Effector memory CD4-positive, alpha-beta T cell (primary cell): ENCODE data around the gene DDAH1.

Experiments used
- DNase-seq, 3 donors: peaks; one replicate each; pipeline ENCODE4 v3.0.0-alpha.2; 2020
- H3K27ac ChIP-seq: 2 replicates; pipeline ENCODE4 v1.7.0; 2013; ENCODE audit warnings: mild to moderate bottlenecking, low read length, moderate library complexity; ENCODE audit not compliant: insufficient read depth, poor library complexity, severe bottlenecking
- H3K27me3 ChIP-seq: replicated peaks from 2 replicates; pipeline ENCODE4 v1.7.0; 2013; ENCODE audit warnings: mild to moderate bottlenecking, low read length; ENCODE audit not compliant: insufficient read depth, control insufficient read depth, poor library complexity, severe bottlenecking
- H3K36me3 ChIP-seq: 2 replicates; pipeline ENCODE4 v1.7.0; 2013; ENCODE audit warnings: mild to moderate bottlenecking, low read length, moderate library complexity; ENCODE audit not compliant: control insufficient read depth, insufficient read depth
- H3K4me1 ChIP-seq: 2 replicates; pipeline ENCODE4 v1.7.0; 2013; ENCODE audit warnings: low read length, mild to moderate bottlenecking; ENCODE audit not compliant: control insufficient read depth, insufficient read depth, poor library complexity, severe bottlenecking
- H3K4me3 ChIP-seq: 2 replicates; pipeline ENCODE4 v1.7.0; 2013; ENCODE audit warnings: low read length, low read depth, mild to moderate bottlenecking; ENCODE audit not compliant: insufficient read depth, poor library complexity, severe bottlenecking
- H3K9me3 ChIP-seq: 2 replicates; pipeline ENCODE4 v1.7.0; 2013; ENCODE audit warnings: mild to moderate bottlenecking, low read length, moderate library complexity; ENCODE audit not compliant: control insufficient read depth

DDAH1 gene

DNA sequence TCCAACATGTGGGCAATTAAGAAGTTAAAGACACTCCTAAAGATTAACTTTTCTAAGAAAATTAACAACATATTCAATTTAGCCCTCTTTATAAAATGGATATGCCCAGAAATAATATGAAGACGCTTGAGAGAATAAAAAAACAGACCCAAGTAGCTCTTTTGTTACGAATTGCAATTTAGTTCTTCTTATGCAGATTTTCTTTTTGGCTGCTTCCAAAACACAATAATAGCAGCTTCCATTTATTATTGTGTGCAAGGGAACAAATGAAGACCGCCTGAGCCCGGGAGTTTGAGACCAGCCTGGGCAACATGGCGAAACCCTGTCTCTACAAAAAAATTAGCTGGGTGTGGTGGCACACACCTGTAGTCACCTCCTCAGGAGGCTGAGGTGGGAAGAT is 138.1 kb downstream of the DDAH1 start:
- H3K4me3 ChIP-seq = no peak overlapping the region
- no peaks in the 10 kb centered on the region for H3K36me3 ChIP-seq
- no peak for DNase-seq
- no peaks in the 10 kb centered on the region for H3K4me1 ChIP-seq
- H3K27me3 ChIP-seq = no peaks in the 10 kb centered on the region
- no peaks in the 10 kb centered on the region for H3K9me3 ChIP-seq
- H3K27ac ChIP-seq = no peak overlapping the region

DNA sequence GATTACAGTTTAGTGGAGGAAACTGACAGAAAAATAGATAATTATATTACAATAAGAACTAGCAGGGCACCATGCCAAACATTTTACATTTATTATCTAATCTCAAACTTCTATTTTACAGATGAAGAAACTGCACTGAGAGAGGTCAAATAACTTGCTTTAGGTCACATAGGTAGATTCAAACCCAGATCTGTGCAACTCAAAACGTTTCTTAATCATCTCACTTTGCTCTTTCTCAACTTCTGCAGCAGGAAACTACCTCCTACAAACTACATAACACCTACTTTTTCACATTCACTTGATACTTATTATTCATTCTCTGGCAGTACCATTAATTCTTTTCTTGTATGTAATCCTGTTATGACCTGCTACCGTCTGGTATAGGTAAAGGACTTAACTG is 138.6 kb downstream of the DDAH1 start:
- no peaks in the 10 kb centered on the region for H3K36me3 ChIP-seq
- no peak for DNase-seq
- no peaks in the 10 kb centered on the region for H3K9me3 ChIP-seq
- H3K4me1 ChIP-seq = no peaks in the 10 kb centered on the region
- H3K4me3 ChIP-seq = no peak overlapping the region
- no peak overlapping the region for H3K27ac ChIP-seq
- no peaks in the 10 kb centered on the region for H3K27me3 ChIP-seq

DNA sequence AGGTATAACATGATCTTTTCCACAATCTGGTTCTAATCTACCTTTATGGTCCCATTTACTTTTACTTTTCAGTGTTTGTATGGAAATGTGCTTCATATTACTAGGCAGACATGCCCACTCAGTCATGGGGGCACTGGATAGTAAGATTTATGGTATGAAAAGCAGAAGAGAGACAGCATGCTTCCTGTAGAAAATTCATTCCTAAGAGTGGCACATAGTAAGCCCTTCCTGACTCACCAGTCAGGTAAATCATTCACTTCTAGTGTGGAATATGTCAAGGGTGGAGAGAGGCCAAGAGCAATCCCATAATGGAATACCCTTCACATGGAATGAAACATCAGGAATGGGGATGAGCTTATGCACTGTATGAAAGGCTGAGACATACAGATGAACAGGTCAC is 139.0 kb downstream of the DDAH1 start:
- H3K4me3 ChIP-seq = no peak overlapping the region
- no peaks in the 10 kb centered on the region for H3K27me3 ChIP-seq
- no peaks in the 10 kb centered on the region for H3K36me3 ChIP-seq
- DNase-seq = no peak
- H3K4me1 ChIP-seq = no peaks in the 10 kb centered on the region
- H3K27ac ChIP-seq = no peak overlapping the region
- H3K9me3 ChIP-seq = no peaks in the 10 kb centered on the region

DNA sequence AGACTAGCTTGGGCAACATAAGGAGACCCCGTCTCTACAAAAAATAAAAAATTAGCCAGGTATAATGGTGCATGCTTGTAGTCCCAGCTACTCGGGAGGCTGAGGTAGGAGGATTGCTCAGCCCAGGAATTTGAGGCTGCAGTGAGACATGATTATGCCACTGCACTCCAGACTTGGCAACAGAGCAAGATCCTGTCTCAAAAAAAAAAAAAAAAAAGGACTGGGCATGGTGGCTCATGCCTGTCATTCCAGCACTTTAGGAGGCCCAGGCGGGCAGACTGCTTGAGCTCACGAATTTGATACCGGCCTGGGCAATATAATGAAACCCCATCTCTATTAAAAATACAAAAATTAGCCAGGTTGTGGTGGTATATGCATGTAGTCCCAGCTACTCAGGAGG is 141.2 kb downstream of the DDAH1 start:
- Histone ChIP-seq H3K9me3 (no peaks in the 10 kb centered on the region), H3K27me3 (no peaks in the 10 kb centered on the region), H3K4me3 (no peak overlapping the region), H3K36me3 (no peaks in the 10 kb centered on the region), H3K27ac (no peak overlapping the region), H3K4me1 (no peaks in the 10 kb centered on the region)
- DNase-seq = no peak

DNA sequence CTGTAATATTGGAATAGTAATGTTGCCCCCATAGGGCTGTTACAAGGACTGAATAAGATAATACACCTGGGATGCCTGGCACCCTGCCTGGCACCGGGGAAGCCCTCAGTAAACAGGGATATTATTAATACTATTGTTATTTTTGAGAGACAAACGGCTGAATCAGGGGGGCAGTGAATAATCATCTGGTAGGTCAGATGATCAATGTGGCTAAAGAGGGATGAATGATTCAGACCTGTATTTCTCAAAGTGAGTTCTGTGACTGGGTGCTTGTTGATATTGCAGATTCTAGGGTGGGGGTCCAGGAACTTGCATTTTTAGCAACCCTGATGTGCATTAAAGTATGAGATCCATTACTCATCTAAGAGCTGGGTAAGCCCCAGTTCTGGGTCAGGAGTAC is 142.3 kb downstream of the DDAH1 start:
- DNase-seq = no peak

DNA sequence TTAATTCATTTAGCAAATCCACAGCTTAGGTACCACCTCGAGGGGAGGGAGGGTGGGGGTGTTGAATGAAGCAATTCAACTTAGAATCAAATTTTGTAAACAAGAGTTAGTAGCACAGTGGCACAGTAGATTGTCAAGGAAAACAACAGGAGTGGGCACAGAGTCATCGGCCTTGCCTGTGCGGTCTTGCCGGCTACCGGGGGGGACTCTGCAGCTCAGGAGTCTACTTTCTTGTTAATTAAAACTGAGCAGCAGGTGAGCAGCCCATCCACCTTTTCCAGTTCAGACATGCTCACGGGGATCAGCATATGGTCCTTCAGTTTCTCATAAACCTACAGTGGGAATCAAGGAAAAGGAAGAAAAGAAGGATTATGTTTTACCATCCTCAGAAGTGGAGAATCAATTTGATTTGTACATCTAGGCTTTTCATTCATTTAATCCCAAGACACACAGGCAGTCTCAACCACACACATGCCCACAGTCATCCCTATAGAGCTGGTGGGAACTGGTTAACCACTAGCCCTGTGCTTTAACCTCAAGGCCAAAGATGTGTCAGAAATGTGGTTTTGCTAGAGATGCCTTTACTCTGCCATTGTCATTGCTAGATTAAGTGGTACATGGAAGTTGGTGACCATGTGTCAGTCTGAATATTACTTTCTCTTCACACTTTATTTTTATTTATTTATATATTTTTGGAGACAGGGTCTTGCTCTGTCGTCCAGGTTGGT is 143.6 kb downstream of the DDAH1 start:
- no peak overlapping the region for H3K4me3 ChIP-seq
- H3K9me3 ChIP-seq = no peaks in the 10 kb centered on the region
- H3K27me3 ChIP-seq = no peaks in the 10 kb centered on the region
- no peak for DNase-seq
- no peak overlapping the region for H3K27ac ChIP-seq
- no peaks in the 10 kb centered on the region for H3K4me1 ChIP-seq
- no peaks in the 10 kb centered on the region for H3K36me3 ChIP-seq

More for the DNA sequence above, 142.3 kb downstream of the DDAH1 start:
- H3K36me3 ChIP-seq = no peaks in the 10 kb centered on the region
- H3K27me3 ChIP-seq = no peaks in the 10 kb centered on the region
- no peak overlapping the region for H3K4me3 ChIP-seq
- no peaks in the 10 kb centered on the region for H3K4me1 ChIP-seq
- H3K9me3 ChIP-seq = no peaks in the 10 kb centered on the region
- no peak overlapping the region for H3K27ac ChIP-seq

DNA sequence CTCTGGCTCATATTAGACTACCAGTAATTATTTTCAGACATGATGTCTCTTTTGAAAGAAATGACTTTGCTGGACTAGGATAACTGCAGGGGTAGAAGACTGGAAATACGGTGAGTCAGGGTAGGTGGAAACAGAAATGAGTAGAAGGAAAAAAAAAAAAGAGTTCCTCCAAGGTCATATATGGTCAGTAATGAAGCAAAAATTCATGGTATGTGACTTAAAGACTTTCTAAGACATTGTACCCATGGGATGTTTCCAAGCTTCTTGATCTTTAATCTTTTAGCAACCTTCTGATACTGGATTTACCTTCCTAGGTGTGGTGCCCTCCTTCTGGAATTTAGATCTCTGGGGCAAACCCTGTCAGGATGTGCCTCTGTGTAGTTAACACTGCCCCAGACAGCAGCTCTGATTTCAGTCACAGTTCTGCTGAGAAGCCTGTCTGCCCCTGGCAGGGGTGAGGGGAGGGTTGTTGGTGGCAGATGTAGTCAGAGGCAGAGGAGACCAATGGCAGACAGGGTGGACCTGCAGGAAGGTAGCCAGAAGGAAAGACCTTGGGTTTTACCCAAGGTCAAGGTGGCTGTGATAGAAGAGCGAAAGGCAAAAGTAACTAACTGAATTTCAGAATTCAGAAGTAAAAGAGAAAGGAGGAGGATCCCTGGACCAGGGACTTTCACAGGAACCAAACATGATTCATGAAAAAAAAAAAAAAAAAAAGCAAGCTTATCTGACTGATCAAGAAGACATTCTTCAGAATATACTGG is 144.4 kb downstream of the DDAH1 start:
- no peaks in the 10 kb centered on the region for H3K4me1 ChIP-seq
- no peaks in the 10 kb centered on the region for H3K36me3 ChIP-seq
- no peak overlapping the region for H3K27ac ChIP-seq
- H3K27me3 ChIP-seq = no peaks in the 10 kb centered on the region
- no peak for DNase-seq
- no peak overlapping the region for H3K4me3 ChIP-seq
- no peaks in the 10 kb centered on the region for H3K9me3 ChIP-seq

DNA sequence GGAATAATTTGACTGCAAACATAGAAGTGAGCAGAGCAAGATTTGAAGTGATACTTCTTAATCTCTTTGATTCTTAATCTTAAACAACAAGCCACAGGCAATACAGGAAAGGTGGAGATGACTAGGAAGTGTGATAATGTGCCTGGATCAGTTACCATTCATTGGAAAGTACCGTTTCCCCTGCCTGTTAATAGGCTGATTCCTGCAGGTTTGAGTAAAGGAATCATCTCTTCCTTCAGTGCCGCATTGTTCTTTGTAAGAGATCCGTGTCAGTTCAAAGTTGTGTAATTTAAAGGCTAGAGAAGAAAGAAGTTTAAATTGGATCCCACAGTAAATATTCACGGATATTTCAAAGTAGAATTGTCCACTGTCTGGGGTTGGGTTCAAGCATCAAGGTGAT is 145.0 kb downstream of the DDAH1 start:
- Histone ChIP-seq H3K4me1 (no peaks in the 10 kb centered on the region), H3K36me3 (no peaks in the 10 kb centered on the region), H3K9me3 (no peaks in the 10 kb centered on the region), H3K27me3 (no peaks in the 10 kb centered on the region), H3K4me3 (no peak overlapping the region), H3K27ac (no peak overlapping the region)
- DNase-seq = no peak

DNA sequence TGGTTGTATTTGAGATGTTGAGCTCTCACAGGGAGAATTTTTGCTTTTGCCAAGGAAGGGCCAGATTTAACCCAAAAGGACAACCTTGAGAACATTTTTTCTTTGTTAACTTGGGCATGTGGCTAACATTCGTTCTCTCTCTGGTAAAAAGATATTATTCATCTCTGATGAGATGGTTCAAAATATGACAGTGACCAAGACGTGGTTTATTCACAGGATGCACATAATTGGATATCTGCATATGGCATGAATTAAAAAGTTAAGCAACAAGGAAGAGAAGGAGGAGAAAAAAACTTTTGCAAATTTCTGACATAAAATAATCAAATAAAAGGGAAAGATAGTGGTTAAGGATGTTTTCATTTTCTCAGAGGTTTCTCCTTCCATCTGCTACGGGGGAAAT is 145.5 kb downstream of the DDAH1 start:
- no peak overlapping the region for H3K27ac ChIP-seq
- no peak for DNase-seq
- no peaks in the 10 kb centered on the region for H3K36me3 ChIP-seq
- no peak overlapping the region for H3K4me3 ChIP-seq
- no peaks in the 10 kb centered on the region for H3K27me3 ChIP-seq
- H3K9me3 ChIP-seq = no peaks in the 10 kb centered on the region
- no peaks in the 10 kb centered on the region for H3K4me1 ChIP-seq

DNA sequence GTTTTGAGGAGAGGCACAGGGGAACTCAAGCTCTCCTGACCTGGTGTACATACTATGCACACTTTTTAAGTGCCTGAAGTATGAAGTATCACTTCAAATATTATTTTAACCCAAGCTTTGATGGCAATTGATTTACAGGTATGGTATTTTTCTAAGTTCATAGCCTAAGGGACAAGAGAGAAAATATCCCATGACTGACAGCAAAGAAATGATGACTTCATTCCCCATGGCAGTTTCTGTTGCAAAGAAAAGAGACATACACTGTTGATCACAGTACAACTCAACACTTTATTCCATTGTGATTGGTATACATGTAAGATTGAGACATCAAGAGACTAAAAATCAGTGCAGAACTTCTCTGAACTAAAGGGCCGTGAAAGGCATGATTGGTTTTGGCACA is 146.7 kb downstream of the DDAH1 start:
- Histone ChIP-seq H3K27ac (no peak overlapping the region), H3K4me1 (no peaks in the 10 kb centered on the region), H3K9me3 (no peaks in the 10 kb centered on the region), H3K4me3 (no peak overlapping the region), H3K27me3 (no peaks in the 10 kb centered on the region), H3K36me3 (no peaks in the 10 kb centered on the region)
- DNase-seq = no peak
